Measurements from ENCODE around the gene HSPA12B.

Gene HSPA12B, protein sequence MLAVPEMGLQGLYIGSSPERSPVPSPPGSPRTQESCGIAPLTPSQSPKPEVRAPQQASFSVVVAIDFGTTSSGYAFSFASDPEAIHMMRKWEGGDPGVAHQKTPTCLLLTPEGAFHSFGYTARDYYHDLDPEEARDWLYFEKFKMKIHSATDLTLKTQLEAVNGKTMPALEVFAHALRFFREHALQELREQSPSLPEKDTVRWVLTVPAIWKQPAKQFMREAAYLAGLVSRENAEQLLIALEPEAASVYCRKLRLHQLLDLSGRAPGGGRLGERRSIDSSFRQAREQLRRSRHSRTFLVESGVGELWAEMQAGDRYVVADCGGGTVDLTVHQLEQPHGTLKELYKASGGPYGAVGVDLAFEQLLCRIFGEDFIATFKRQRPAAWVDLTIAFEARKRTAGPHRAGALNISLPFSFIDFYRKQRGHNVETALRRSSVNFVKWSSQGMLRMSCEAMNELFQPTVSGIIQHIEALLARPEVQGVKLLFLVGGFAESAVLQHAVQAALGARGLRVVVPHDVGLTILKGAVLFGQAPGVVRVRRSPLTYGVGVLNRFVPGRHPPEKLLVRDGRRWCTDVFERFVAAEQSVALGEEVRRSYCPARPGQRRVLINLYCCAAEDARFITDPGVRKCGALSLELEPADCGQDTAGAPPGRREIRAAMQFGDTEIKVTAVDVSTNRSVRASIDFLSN

GRCh38 chr20:3732327-3733118 is at the start of gene HSPA12B:
Gene HSPA12B (plus strand): TSS chr20:3732685. CDS start chr20:3738675, 5,990 bp downstream.
- no peak for TF ChIP-seq CTCF (IDR thresholded peaks at IDR 0.05; ENCODE audit: control insufficient read depth, extremely low read depth, insufficient read depth)
- no peak for DNase-seq (ENCODE audit: low read depth)
- H3K4me3 ChIP-seq (ENCODE audit: low read depth, low read length) = no peak within 1 kb of the TSS

DNA sequence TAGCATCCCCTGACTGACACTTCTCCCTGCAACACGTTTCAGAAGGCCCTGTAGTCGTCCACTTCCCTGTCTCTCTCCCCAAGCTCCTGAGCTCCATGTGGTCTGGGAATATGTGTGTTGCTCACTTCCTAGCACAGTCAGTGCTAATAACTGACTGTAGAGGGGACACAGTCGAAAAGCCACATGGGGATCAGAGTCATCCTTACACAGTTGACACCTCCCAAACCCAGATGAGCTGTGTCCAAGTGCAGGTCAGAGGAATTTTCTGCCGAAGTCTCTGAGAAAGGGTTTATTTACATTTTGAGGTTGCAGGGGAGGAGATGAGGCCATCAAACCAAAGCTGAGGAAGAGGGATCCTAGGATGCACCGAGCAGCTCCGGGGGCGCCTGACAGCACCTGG is 47.1 kb upstream of the HSPA12B start:
- no peak overlapping the region for H3K4me3 ChIP-seq (ENCODE audit: low read depth, low read length)
- DNase-seq (ENCODE audit: low read depth) = no peak
- TF ChIP-seq CTCF (IDR thresholded peaks at IDR 0.05; ENCODE audit: control insufficient read depth, extremely low read depth, insufficient read depth) = no peak

GRCh38 chr20:3686421-3686820 is 46.1 kb upstream of the HSPA12B start:
- no peak for DNase-seq (ENCODE audit: low read depth)
- H3K4me3 ChIP-seq (ENCODE audit: low read depth, low read length) = no peak overlapping the region
- no peak for TF ChIP-seq CTCF (IDR thresholded peaks at IDR 0.05; ENCODE audit: control insufficient read depth, extremely low read depth, insufficient read depth)

DNA sequence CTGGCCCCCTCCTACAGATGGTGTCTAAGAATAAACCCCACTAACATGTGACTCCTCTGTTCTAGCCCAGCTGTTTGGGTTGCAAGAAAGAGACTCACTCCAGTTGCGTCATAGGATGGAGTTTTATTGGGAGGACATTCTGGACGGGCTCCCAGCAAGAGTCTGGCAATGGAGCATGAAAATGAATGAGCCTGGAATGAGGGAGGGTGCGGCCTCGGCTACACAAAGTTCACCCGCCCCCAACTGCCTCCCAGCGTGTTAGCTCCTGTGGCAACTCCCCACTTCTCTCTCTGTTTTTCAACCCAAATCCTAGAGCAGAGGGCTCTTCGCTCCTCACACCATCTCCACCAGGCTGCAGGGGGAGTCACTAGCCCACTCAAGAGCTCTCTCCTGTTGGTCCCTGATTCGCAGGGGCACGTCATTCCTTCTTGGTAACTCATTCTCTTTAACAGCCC is 45.6 kb upstream of the HSPA12B start:
- H3K4me3 ChIP-seq (ENCODE audit: low read depth, low read length) = no peak overlapping the region
- 0 out of 2 replicates have a peak, but pooled peaks have one; percentile 0 for TF ChIP-seq CTCF (IDR thresholded peaks at IDR 0.05; ENCODE audit: control insufficient read depth, extremely low read depth, insufficient read depth)
- DNase-seq (ENCODE audit: low read depth) = peak; percentile 31

DNA sequence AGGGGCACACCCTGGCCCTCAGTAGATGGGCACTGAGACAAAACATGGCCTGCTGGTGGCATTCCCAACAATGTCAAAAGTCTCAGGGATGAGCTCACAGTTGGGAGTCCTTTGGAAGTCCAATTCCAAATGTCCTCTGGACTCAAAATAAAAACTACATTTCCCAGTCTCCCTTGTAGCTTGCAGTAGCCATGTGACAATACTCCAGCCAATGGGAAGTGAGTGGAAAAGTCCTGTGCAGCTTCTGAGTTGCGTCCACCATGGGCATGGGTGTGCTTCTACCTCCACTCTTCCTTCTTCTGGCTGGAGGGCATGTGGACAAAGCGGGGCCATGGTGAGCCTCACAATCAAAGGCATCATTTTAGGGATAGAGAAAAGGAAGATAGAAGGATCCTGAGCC is 44.8 kb upstream of the HSPA12B start:
- no peak overlapping the region for H3K4me3 ChIP-seq (ENCODE audit: low read depth, low read length)
- no peak for TF ChIP-seq CTCF (IDR thresholded peaks at IDR 0.05; ENCODE audit: control insufficient read depth, extremely low read depth, insufficient read depth)
- DNase-seq (ENCODE audit: low read depth) = no peak

- TF ChIP-seq CTCF (IDR thresholded peaks at IDR 0.05; ENCODE audit: control insufficient read depth, extremely low read depth, insufficient read depth) = no peak
- DNase-seq (ENCODE audit: low read depth) = no peak
- no peak overlapping the region for H3K4me3 ChIP-seq (ENCODE audit: low read depth, low read length)
These were observed 42.5 kb upstream of the HSPA12B start for GRCh38 chr20:3689978-3690377.
